Activated CD4-positive, alpha-beta T cell treated with anti-CD3 and anti-CD28 coated beads for 1 hour (primary cell): ENCODE measurements around the gene ACACB.
"Not testable (repeated sequence)": the region's sequence is repeated elsewhere in the genome, so short reads cannot be mapped to it uniquely, and the experiment has no call there.

Experiments
- DNase-seq: peaks from one replicate; pipeline ENCODE4 v3.0.0-alpha.2; 2020

The ACACB gene

DNA sequence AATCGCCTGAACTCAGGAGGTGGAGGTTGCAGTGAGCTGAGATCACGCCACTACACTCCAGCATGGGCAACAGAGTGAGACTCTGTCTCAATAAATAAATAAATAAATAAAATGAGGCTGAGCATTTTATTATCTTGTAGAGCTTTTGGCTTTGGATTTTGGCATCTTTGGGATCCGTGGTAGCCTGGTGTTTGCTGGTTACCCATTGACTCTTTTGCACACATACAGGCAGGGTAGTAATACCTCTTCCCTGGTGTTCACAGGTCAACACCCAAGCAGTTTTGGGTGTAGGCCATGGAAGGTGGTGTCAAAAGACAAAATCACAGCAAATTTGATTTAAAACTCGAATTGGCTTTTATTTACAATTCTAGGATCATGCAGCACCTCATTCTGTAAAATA is 27.8 kb downstream of the ACACB start:
- no peak for DNase-seq

DNA sequence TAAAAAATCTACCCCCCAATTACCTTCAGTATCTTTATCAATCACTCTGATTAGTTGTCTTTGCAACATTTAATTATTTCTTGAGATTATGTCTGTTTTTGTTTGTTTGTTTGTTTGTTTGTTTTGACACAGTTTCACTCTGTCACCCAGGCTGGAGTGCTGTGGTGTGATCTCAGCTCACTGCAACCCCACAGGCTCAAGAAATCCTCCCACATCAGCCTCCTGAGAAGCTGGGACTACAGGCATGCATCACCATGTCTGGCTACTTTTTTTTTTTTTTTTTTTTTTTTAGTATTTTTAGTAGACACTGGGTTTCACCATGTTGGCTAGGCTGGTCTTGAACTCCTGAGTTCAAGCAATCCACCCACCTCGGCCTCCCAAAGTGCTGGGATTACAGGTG is 30.7 kb downstream of the ACACB start:
- DNase-seq = not testable (repeated sequence)

DNA sequence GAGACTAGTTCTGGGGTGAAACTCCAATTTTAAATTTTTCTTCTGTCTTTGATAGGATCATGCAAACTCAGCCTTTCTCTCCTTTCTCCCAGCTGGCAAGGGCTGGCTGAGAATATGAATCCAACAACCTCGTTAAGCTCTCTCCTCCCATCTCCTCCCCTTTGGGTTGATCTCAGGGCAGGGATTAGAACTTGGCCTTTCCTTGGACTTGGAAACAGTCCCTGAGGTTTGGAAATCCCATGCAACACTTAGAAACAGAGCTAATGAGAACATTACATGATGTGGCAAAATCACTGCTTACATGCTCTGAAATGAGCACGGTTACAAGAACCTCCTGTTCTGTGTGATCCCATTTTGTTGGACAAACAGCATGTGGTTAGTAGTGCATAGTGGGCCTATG is 31.6 kb downstream of the ACACB start:
- DNase-seq = no peak

DNA sequence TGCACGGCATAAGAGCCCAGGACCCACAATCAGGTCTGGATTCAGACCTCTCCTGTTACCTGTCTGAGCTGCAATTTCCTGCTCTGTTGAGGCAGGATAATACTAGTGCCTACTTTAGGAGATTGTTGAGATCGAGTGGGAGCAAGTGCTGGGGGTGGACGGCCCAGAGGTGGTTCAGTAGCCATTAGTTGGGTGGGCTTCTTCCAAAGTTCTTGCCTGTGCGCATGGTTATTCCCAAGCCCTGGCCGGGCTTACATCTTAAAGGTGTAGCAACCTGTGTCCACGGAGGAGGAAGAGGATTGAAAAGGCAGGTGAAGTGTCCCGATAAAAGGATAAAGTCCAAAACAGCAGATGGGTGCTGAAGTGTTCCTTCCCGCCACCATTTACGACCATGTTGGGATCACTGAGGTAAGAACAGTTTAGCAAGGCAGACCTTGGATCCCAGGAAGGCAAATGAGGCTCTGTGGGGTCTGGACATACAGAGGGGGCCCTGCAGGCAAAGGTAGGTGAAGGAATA is 33.8 kb downstream of the ACACB start:
- DNase-seq = no peak

DNA sequence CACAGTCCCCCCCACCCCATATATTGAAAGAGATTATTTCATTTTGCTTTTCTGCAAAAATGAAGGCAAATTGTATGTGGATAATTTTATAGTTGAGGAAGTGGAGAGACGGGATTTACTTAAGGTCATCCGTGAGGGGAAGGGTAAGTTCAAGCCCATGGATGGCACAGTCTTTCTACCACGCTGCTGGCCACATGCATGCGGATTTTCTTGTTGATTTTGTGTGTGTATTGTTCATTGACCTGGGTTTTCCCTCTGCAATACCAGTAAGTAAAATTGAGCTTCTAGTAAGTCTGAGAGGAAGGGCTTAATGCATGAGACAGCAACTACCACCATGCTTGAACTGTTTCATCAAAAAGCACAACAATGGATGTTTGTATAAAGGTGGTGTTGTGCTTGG is 35.1 kb downstream of the ACACB start:
- DNase-seq = no peak

DNA sequence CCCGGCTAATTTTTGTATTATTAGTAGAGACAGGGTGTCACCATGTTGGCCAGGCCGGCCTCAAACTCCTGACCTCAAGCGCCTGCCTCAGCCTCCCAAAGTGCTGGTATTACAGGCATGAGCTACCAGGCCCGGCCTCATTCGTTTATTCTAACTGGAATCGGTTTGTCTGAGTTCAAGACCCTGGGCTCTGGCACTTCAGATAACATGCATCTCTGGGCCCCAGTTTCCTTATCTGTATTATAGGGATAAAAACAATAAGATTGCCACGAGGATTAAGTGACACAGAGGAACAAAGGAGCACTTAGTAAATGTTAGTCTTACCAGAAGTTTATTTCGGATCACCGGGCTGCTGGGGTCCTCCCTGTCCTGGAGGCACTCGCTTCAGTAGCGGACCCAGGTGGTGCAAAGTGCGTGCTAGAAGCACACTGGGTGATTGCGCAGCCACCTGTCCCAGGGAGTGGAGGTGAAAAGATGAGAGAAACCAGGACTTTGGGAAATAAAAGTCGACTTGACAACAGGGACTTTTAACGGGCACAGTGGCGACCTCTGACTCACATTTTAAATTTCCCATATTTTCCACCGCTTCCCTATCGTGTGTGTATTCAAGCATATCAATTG is 37.5 kb downstream of the ACACB start:
- no peak for DNase-seq

DNA sequence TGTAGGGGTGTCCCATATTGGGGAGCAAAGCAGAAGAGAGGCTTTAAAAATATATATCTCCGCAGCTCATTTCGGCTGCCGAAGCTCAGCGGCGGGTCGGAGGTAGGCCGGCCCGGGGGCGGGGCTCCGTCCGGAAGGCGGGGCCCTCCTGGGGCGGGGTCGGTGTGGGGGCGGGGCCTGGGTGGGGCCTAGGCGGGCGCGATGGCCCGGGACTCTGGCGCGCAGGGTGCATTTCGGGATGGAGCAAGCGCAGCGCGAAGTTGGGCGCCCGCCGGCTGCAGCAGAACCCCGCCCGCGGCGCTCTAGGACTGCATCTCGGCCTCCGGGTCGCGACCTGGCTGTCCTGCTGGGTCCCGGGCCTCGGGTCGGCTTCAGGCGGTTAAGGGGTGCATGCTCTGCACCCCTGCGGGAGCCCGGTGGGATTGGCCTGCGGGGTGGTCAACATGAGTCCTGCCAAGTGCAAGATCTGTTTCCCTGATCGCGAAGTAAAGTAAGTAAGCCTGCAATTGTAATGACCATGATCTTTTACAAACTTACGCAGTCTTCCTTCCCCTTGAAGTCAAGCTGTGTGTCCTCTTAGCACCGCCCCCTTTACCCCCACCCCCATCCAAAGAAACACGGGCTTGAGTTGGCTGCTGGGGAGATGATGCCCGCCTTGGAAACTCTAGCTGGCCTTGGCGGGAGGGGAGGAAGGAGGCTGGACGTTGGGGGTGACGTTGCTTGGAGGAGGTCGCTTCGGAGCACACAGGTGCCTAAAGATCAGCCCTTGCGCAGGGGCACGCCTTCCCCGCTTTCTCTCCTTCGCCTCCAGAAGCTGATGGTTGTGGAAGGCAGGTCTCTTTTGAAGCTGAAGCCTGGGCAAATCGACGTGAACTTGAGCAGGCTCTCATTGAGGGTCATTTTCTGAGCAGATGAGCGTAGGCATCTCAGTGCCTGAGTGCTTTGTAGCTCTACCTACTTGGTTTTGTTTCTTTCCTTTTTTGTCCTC is 38.4 kb downstream of the ACACB start:
- peak; percentile 70 for DNase-seq

DNA sequence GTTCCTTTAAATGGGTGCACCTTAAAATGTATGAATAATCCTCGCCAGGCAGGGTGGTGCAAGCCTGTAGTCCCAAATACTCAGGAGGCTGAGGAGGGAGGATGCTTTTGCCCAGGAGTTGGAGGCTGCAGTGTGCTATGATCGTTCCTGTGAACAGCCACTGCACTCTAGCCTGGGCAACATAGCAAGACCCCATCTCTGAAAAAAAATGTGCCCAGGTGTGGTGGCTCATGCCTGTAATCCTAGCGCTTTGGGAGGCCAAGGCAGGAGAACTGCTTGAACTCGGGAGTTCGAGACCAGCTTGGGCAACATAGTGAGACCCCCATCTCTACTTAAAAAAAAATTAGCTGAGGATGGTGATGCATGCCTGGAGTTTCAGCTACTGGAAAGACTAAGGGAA is 39.6 kb downstream of the ACACB start:
- no peak for DNase-seq

DNA sequence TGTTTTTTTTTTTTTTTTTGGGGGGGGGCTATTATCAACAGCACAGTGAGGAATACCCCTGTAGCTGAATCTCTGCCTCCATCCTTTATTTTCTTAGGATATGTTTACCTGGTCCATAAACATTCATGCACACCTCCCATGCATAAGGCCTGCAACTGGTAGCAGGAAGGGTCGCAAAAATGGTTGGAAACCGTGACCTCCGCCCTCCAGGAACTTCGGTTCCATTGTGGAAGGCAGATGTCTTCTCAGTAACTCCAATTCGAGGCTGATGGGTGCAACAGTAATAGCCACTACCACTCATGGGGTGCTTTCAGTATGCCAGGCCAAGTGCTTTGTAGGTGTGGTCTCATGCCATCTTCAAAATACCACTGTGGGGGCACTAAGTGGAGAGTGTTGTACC is 40.2 kb downstream of the ACACB start:
- DNase-seq = no peak

DNA sequence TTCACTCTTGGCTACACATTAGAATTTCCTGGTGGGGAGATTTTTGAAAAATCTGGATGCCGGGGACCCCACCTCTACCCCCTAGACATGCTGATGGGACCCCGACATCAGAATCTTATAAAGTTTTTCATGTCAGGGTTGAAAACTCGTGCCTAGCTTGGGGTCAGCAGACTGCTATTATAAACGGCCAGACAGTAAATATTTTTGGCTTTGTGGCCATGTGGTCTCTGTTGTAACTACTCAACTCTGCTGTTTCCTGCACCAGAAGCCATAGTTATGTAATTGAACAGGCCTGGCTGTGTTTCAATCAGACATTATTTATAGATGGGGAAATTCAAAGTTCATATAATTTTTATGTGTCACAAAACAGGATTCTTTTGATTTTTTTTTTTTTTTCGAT is 41.6 kb downstream of the ACACB start:
- no peak for DNase-seq

DNA sequence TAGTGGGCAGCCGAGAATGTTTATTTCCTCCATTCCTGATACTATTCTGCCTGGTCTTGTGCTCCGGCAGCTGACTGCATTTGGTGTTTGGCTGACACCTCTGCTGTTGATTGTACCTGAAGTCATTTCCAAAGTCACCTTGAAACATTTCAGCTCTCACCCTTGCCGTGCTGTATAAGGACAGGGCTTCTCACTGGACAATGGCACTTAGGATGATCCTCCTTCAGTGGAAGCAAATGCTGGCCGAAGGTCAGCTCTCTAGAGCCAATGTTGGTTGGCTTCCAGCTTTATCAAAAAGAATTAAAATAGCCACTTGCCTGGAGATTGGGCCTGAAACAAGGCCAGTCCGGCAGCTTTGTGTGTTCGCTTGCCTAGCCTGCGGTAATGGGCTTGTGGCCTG is 44.0 kb downstream of the ACACB start:
- no peak for DNase-seq

DNA sequence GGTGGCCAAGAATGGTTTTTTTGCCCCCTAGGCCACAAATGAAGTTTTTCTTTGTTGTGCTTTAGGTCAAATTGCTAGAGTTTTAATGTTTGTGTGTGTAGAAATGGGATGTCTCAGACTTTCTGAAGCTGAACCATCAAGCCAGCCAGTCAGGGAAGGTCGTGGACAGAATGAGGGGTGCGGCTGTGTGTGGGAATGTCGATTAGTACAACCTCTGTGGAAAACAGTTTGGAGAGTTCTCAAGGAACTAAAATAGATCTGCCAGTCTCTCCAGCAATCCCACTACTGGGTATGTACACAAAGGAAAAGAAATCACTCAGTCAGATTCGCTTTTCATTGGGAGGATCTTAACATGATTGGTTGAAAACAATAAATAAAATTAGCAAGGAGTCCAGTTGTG is 44.5 kb downstream of the ACACB start:
- no peak for DNase-seq

DNA sequence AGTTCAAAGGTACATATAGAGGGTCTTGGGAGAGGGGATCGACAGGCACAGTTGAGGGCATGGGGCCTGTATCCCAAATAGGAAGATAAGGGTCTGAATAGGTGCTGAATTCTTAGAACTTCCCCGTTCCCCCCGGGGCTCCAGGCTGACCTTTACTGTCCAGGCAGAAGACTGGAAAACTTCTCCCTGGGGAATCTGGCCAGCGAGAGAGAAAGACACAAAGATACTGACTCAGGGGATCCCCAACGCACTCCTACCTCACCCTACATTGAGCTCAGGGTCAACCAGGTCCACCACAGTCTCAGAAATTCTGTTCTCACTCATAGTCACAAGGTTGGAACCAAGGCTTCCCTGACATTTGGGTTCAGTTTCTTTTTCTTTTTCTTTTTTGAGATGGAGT is 46.2 kb downstream of the ACACB start:
- DNase-seq = no peak

DNA sequence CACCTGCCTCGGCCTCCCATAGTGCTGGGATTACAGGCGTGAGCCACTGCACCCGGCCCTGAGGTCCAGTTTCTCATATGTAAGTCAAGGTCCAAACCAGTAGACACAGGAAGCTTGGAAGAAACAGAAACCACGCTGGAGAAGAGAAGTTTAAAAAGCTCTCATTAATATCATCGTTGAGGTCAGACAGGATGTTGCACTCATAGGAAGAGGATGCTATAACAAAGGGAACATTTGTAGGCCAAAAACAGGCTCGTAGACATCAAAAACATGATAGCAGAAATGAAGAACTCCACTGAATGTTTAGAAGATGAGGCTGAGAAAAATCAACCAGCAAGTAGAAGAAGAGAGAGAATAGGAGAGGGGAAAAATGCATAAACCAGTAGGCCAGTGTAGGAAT is 46.8 kb downstream of the ACACB start:
- DNase-seq = no peak

DNA sequence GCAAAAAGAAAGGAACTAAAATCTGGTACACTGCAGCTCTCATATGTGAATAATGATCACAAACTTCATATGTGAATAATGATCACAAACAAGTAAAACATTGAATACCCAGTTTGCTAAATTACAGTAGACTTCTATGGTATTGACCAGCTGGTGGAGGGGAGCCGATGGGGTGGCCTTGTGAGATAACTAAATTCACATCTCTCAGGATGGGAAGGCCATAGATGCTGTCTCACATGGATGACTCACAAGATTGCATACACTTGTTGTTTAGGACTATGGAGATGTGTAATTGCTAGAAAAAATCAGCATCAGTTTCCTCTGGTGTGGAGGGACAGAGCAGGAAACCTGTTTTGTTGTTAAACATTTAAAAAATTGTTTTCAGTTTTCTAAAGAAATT is 49.2 kb downstream of the ACACB start:
- DNase-seq = no peak

DNA sequence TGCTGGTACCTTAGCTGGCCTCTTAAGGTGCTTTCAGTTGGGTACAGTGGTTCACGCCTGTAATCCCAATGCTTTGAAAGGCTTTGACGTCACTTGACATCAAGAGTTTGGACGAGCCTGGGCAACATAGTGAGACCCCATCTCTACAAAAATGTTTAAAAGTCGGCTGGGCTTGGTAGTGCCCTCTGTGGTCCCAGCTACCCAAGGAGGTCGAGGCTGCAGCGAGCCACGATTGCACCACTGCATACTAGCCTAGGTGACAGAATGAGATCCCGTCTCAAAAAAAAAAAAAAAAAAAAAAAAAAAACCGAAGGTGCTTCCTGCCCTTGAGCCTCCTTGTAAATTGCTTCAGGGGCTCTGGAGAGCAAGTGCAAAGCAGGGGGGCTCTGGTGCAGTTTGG is 50.0 kb downstream of the ACACB start:
- DNase-seq = no peak

DNA sequence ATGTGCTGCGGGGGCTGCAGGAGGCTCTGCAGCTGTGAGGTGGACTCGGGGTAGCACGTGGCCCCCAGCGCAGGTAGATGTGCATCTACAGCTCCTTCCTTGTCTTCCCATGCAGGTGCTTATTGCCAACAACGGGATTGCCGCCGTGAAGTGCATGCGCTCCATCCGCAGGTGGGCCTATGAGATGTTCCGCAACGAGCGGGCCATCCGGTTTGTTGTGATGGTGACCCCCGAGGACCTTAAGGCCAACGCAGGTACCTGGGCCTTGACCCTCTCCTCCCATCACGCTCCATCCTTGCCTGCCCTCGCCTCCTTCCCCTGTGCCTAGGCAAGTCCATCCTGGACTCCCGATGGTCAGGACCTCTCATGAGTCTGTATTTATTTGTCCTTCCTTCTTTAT is 51.4 kb downstream of the ACACB start:
- no peak for DNase-seq

DNA sequence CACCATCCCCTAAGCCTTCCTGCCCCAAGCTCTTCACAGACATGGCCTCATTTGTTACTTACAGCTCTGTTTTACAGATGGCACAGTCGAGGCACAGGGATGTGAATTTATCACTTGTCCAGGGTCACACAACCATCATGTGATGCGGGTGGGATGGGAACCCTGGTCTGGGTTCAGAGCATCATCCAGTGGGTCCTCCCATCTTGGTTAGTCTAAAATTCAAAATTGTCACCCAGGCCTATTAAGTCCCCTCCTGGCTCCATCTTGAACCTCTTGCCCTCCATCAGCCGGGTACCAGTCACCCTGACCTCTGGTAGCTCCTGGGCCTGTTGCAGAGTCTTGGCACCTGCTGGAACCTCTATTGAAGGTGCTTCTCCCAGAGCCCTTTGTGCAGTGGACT is 52.9 kb downstream of the ACACB start:
- no peak for DNase-seq

DNA sequence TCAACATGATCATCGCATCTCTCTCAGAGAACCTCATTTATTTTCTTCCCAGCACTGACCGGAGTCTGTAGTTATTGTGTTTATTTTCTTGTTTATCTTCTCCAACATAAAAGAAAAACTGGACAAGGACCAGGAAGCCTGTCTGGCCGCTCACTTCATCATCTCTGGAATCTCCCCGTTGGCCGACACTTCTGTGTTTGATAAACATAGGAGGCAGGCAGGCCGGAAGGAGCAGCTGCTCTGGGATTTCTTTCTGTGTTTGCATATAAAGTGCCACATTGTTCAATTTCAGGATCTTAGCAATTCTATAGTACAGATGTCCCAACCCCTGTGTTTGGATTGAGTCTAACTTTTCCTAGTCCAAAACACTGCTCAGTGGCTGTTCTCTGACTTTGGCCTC is 53.3 kb downstream of the ACACB start:
- no peak for DNase-seq

DNA sequence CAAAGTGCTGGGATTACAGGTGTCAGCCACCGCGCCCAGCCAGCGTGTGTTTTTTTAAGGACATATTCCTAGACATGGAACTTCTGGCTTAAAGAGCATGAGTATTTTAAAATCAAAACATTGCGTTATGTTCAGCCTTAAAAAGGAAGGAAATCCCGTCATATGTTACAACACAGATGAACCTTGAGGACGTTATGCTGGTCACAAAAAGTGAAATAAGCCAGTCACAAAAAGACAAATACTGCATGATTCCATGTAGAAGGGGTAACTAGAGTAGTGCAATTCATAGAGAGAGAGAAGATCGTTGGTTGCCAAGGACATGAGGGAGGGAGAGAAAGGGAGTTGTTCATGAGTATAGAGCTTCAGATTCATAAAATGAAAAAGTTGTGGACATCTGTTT is 53.9 kb downstream of the ACACB start:
- no peak for DNase-seq

DNA sequence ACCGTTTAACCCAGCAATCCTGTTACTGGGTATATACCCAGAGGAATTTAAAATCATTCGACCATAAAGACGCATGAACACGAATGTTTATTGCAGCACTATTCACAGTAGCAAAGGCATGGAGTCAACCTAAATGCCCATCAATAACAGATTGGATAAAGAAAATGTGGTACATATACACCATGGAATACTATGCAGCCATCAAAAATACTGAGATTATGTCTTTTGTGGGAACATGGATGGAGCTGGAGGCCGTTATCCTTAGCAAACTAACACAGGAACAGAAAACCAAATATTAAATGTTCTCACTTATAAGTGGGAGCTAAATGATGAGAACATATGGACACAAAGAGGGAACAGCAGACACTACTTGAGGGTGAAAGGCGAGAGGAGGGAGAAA is 56.4 kb downstream of the ACACB start:
- not testable (repeated sequence) for DNase-seq

DNA sequence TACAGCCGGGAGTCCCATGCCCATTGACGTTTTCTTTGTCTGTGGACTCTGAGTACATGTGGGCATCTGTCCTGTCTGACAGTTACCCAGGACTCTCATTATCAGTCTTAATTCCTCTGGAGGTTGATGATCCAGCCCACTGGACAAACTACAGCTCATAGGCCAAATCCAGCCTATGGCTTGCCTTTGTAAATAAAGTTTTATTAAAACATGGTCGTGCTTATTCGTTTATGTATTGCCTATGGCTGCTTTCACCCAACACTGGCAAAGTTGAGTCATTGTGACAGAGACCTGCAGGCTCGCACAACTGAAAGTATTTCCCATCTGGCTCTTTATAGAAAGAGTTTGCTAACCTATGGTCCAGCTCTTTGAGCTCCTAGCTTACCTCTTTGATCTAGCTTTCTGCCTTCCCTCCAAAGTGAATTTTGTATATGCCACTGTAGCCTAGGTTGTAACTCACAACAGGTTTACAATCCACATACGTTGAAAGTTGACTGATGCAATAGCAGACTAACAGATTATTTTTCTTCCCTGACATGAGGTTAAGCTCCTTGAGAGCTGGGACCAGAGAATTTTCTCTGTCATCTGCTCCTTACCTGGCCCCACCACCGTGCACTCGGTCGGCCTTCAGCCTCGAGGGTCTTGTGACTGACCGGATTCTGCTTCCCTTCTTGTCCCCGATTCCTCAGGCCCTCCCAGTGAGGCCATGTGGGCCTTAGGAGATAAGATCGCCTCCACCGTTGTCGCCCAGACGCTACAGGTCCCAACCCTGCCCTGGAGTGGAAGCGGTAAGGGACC is 57.3 kb downstream of the ACACB start:
- no peak for DNase-seq

DNA sequence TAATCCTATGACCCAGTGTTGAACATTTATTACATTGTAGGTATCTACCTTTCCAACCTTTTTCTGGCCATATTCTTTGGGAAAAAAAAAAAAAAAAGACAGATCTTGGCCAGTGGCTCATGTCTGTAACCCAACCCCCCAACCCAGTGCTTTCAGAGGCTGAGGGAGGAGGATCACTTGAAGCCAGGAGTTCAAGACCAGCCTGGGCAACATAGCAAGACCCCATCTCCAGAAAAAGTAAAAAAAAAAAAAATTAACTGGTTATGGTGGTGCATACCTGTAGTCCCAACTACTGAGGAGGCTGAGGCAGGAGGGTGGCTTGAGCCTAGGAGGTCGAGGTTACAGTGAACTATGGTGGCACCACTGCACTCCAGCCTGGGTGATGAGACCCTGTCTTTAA is 58.1 kb downstream of the ACACB start:
- DNase-seq = no peak

DNA sequence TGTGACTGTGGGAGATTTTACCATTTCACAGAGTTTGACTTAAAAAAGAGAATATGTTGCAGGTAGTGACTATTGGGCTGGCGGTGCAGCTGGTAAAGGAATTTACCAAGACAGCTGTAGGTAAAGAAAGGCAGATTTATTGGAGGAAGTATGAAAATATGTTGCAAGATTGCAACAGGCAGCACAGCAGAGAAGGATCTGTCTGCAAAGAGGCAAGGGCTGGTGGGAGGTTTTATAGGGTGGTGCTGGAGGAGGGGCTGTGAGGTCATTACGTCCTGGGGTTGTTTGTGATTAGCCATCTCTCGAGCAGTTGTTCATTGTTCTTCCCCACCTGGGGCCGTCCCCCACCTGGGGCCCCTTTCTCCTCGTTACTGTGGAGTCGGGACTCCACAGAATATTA is 62.1 kb downstream of the ACACB start:
- no peak for DNase-seq
